HFFc6 (cell line): ENCODE results near the gene PRDM10. TPM values are rescaled to one million over a fixed set of nuclear protein-coding genes. Genes with fewer than 3 reads are reported as not detected.

Experiments
- DNase-seq: peaks from one replicate; pipeline ENCODE4 v3.0.0-alpha.2; 2018
- H3K27ac Mint-ChIP-seq: 2 replicates; pipeline ENCODE4 v1.8.0; 2020; ENCODE audit warnings: mild to moderate bottlenecking, mixed read lengths
- H3K27me3 Mint-ChIP-seq: 2 replicates; pipeline ENCODE4 v1.8.0; 2021; ENCODE audit warnings: mild to moderate bottlenecking, moderate library complexity, mixed read lengths; ENCODE audit not compliant: insufficient read depth
- H3K36me3 Mint-ChIP-seq: 2 replicates; pipeline ENCODE4 v1.8.0; 2021; ENCODE audit warnings: low read depth, mixed read lengths
- H3K4me1 Mint-ChIP-seq: 2 replicates; pipeline ENCODE4 v1.8.0; 2020; ENCODE audit warnings: low read depth, mixed read lengths
- H3K4me3 Mint-ChIP-seq: 2 replicates; pipeline ENCODE4 v1.8.0; 2020; ENCODE audit warnings: mild to moderate bottlenecking, moderate library complexity, mixed read lengths
- H3K9me3 Mint-ChIP-seq: 2 replicates; pipeline ENCODE4 v1.8.0; 2020; ENCODE audit warnings: mild to moderate bottlenecking, mixed read lengths
- CTCF ChIP-seq: fragments of 200-600 bp; sonication (generic); IDR thresholded peaks from 2 replicates; pipeline ENCODE4 v1.5.0; 2021; ENCODE audit warnings: antibody characterized with exemption, mild to moderate bottlenecking
- long read RNA-seq: library from polyadenylated mRNA; unstranded; transcript quantifications from one replicate; pipeline ENCODE4 v2.0.0, GENCODE V29; 2019
- total RNA-seq, 6 experiments: library from RNA; stranded (reverse); fragmentation: NEBNext Ultra II Directional; extraction: Animal tissue kit (Norgen Biotek cat#: 25700); gene quantifications; 2 replicates in 1 of 6; 3 replicates in 5 of 6; pipeline ENCODE4 v1.2.3, GENCODE V29; 2021

Gene PRDM10
- 1 to 10 TPM; 7.0 to 8.6 (median 7.8) TPM for total RNA-seq
- long read RNA-seq, full-length matches to known transcripts = 1 of 4 reads
- long read RNA-seq, partial matches to known transcripts = 1 of 4 reads
- long read RNA-seq, other reads (novel, unspliced or antisense) = 2 of 4 reads

GRCh38 chr11:130002352-130002845 lies at the start of gene PRDM10:
Gene PRDM10 (minus strand): TSS chr11:130002835. CDS start chr11:129960964, 41,871 bp downstream.
- no peak for TF ChIP-seq CTCF
- peak within 1 kb of the TSS; percentile 99 for H3K27ac Mint-ChIP-seq
- H3K4me1 Mint-ChIP-seq = peaks cover 35% of the 10 kb centered on the region
- peak; percentile 84 for DNase-seq
- H3K36me3 Mint-ChIP-seq = no peaks in the 10 kb centered on the region; the same call in 1 of the 2 replicates
- no peaks in the 10 kb centered on the region for H3K9me3 Mint-ChIP-seq
- no peaks in the 10 kb centered on the region; the same call in 1 of the 2 replicates for H3K27me3 Mint-ChIP-seq
- H3K4me3 Mint-ChIP-seq = peak within 1 kb of the TSS; percentile 96

- no peak overlapping the region; the same call in 1 of the 2 replicates for H3K27ac Mint-ChIP-seq
- peak; percentile 11 for DNase-seq
- TF ChIP-seq CTCF = no peak
- no peaks in the 10 kb centered on the region for H3K9me3 Mint-ChIP-seq
- peaks cover 3% of the 10 kb centered on the region; the same call in 1 of the 2 replicates for H3K27me3 Mint-ChIP-seq
- H3K4me3 Mint-ChIP-seq = no peak overlapping the region
- no peaks in the 10 kb centered on the region for H3K36me3 Mint-ChIP-seq
- peaks cover 46% of the 10 kb centered on the region for H3K4me1 Mint-ChIP-seq
These were observed 48.4 kb upstream of the PRDM10 start for GRCh38 chr11:130051082-130051481.

- H3K9me3 Mint-ChIP-seq = no peaks in the 10 kb centered on the region
- TF ChIP-seq CTCF = no peak
- no peak overlapping the region for H3K4me3 Mint-ChIP-seq
- no peak overlapping the region for H3K27ac Mint-ChIP-seq
- H3K27me3 Mint-ChIP-seq = peaks cover 3% of the 10 kb centered on the region; the same call in 1 of the 2 replicates
- DNase-seq = no peak
- no peaks in the 10 kb centered on the region for H3K36me3 Mint-ChIP-seq
- H3K4me1 Mint-ChIP-seq = peaks cover 40% of the 10 kb centered on the region
These were observed 47.6 kb upstream of the PRDM10 start for GRCh38 chr11:130050257-130050656.

GRCh38 chr11:130049328-130049771 lies 46.7 kb upstream of the PRDM10 start:
- no peak for TF ChIP-seq CTCF
- Mint-ChIP-seq H3K4me3 (no peak overlapping the region), H3K27ac (no peak overlapping the region), H3K27me3 (peaks cover 3% of the 10 kb centered on the region; the same call in 1 of the 2 replicates), H3K9me3 (no peaks in the 10 kb centered on the region), H3K4me1 (peaks cover 33% of the 10 kb centered on the region), H3K36me3 (no peaks in the 10 kb centered on the region)
- DNase-seq = no peak

- Mint-ChIP-seq H3K36me3 (no peaks in the 10 kb centered on the region), H3K4me1 (peaks cover 35% of the 10 kb centered on the region), H3K4me3 (no peak overlapping the region), H3K9me3 (no peaks in the 10 kb centered on the region), H3K27me3 (peaks cover 2% of the 10 kb centered on the region), H3K27ac (no peak overlapping the region)
- DNase-seq = no peak
- no peak for TF ChIP-seq CTCF
These were observed 44.5 kb upstream of the PRDM10 start for GRCh38 chr11:130047141-130047540.
